CD4-positive, CD25-positive, alpha-beta regulatory T cell (primary cell): Measurements from ENCODE around the gene MYO5B. TPM values are rescaled to one million over a fixed set of nuclear protein-coding genes. Genes with fewer than 3 reads are reported as not detected.

ENCODE experiments used
- ATAC-seq, 2 donors: fragments of 150-1000 bp; cut with Tn5 transposase; one replicate each; pipeline ENCODE4 v1.10.0; 2021; ENCODE audit warnings: low read depth in 2 of 2, moderate number of reproducible peaks in 2 of 2, moderate library complexity in 1 of 2
- DNase-seq, 3 donors: peaks; one replicate each; pipeline versions ENCODE4 v3.0.0 to v3.0.0-alpha.2; 2012 to 2022; ENCODE audit warnings: mixed read lengths in 1 of 3
- H3K27ac ChIP-seq: one replicate; pipeline ENCODE4 v1.7.0; 2013; ENCODE audit warnings: mild to moderate bottlenecking, low read length; ENCODE audit not compliant: insufficient read depth, poor library complexity, severe bottlenecking
- H3K27me3 ChIP-seq: one replicate; pipeline ENCODE4 v1.7.0; 2013; ENCODE audit warnings: low read length; ENCODE audit not compliant: control insufficient read depth, insufficient read depth
- H3K36me3 ChIP-seq: one replicate; pipeline ENCODE4 v1.7.0; 2013; ENCODE audit warnings: mild to moderate bottlenecking, low read length, moderate library complexity; ENCODE audit not compliant: control insufficient read depth, insufficient read depth
- H3K4me1 ChIP-seq: 2 replicates; pipeline ENCODE4 v1.7.0; 2013; ENCODE audit warnings: mild to moderate bottlenecking, low read length; ENCODE audit not compliant: insufficient read depth, control insufficient read depth, poor library complexity, severe bottlenecking
- H3K4me3 ChIP-seq: one replicate; pipeline ENCODE4 v1.7.0; 2013; ENCODE audit warnings: low read depth, mild to moderate bottlenecking, low read length, moderate library complexity
- H3K9me3 ChIP-seq, 2 experiments: 1 replicate in 1 of 2; 2 replicates in 1 of 2; pipeline ENCODE4 v1.7.0; 2013; ENCODE audit warnings: low read length in 2 of 2, mild to moderate bottlenecking in 1 of 2, moderate library complexity in 1 of 2; ENCODE audit not compliant: control insufficient read depth in 2 of 2
- H3K27ac Mint-ChIP-seq, 3 donors: one replicate each; pipeline ENCODE4 v1.8.0; 2020 to 2022; ENCODE audit warnings: mild to moderate bottlenecking in 3 of 3, mixed read lengths in 3 of 3, moderate library complexity in 2 of 3
- H3K27me3 Mint-ChIP-seq: one replicate; pipeline ENCODE4 v1.8.0; 2022; ENCODE audit warnings: mild to moderate bottlenecking, mixed read lengths
- H3K36me3 Mint-ChIP-seq: one replicate; pipeline ENCODE4 v1.8.0; 2020; ENCODE audit warnings: mixed read lengths
- H3K4me1 Mint-ChIP-seq, 4 donors: one replicate each; pipeline ENCODE4 v1.8.0; 2020 to 2022; ENCODE audit warnings: mixed read lengths in 4 of 4, mild to moderate bottlenecking in 1 of 4
- H3K4me3 Mint-ChIP-seq, 4 donors: one replicate each; pipeline ENCODE4 v1.8.0; 2020 to 2022; ENCODE audit warnings: mild to moderate bottlenecking in 4 of 4, mixed read lengths in 4 of 4, moderate library complexity in 3 of 4
- H3K9me3 Mint-ChIP-seq, 7 donors: one replicate each; pipeline ENCODE4 v1.8.0; 2020 to 2022; ENCODE audit warnings: mixed read lengths in 7 of 7, mild to moderate bottlenecking in 3 of 7, moderate library complexity in 2 of 7
- polyA plus RNA-seq, 4 donors: library from polyadenylated mRNA; unstranded; fragments of 300-500 nt; fragmentation: Illumina TruSeq; gene quantifications; one replicate each; pipeline ENCODE4 v1.2.3, GENCODE V29; 2021
- total RNA-seq: library from RNA; stranded (reverse); gene quantifications from one replicate; pipeline ENCODE4 v1.2.3, GENCODE V29; 2022

Gene MYO5B
- total and polyA plus RNA-seq, 5 donors from 2014 or later = 0.02 to 0.03 TPM; not detected in 3

DNA sequence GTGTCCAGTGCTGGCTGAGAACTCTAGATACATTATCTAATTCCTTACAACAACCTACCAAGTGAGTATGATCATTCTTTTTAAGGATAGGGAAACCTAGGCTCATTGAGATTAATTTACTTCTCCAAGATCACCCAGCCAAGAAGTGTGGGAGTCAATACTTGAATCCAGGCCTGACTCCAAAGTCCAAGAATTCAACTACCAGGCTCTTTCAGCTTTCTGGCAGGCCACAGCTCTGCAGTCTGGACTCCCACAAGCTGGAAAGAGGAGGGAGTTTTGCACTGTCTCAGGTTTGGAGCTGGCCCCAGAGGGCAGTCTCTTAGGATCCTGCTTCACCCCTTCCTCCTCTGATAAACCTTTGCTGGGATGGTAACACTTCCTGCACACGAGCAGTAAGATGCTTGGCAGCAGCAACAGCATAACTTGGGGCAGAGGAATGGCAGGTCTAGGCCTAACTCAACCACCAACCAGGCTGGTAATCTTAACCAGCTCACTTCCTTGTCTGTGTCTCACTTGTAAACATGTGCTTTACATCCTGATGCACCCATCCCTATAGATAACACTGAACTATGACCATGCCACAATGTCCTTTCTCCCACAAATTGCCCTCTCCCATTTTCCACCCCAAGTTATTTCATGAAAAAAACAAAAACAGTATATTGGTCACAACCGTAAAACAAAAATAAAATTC is 270.5 kb downstream of the MYO5B start:
- no peaks in the 10 kb centered on the region for H3K36me3 ChIP-seq
- peaks cover 43% of the 10 kb centered on the region for H3K27me3 Mint-ChIP-seq
- no peaks in the 10 kb centered on the region for H3K4me1 ChIP-seq

DNA sequence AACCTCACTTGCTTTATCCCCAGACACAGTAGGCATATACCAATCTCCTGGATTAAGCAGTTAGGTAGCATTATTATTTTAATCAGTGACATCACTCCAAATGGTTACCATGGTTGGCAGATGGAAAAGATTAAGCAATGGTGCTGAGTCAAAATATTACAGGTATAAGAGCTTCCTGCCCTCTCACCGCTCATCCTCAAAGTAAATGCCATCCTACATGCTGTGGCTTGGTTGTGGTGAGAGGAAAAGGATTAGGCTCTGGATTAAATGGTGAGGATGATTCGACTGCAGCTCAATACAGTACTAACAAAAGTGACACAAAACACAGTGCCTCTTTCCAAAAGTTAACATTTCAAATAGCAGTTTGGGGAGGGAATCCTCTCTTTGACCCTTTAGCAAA is 272.7 kb downstream of the MYO5B start:
- no peaks in the 10 kb centered on the region for H3K4me1 ChIP-seq
- Mint-ChIP-seq H3K36me3 (no peaks in the 10 kb centered on the region), H3K9me3 (peaks cover 0 to 4% (median 0%) of the 10 kb centered on the region in 7 donors), H3K4me3 (no peak overlapping the region), H3K4me1 (no peaks in the 10 kb centered on the region), H3K27ac (no peak overlapping the region), H3K27me3 (peaks cover 43% of the 10 kb centered on the region)
- ATAC-seq = no peak
- H3K27me3 ChIP-seq = peaks cover 28% of the 10 kb centered on the region
- H3K27ac ChIP-seq = no peak overlapping the region
- H3K9me3 ChIP-seq = no peaks in the 10 kb centered on the region
- no peak overlapping the region for H3K4me3 ChIP-seq
- no peak for DNase-seq
- H3K36me3 ChIP-seq = no peaks in the 10 kb centered on the region

More for the DNA sequence above, 270.5 kb downstream of the MYO5B start:
- no peak for DNase-seq
- Histone ChIP-seq H3K9me3 (no peaks in the 10 kb centered on the region), H3K27ac (no peak overlapping the region), H3K27me3 (peaks cover 21% of the 10 kb centered on the region), H3K4me3 (no peak overlapping the region)
- H3K27ac Mint-ChIP-seq = no peak overlapping the region
- H3K4me1 Mint-ChIP-seq = no peaks in the 10 kb centered on the region
- no peaks in the 10 kb centered on the region for H3K36me3 Mint-ChIP-seq
- no peak for ATAC-seq
- H3K9me3 Mint-ChIP-seq = peaks cover 0 to 2% (median 0%) of the 10 kb centered on the region in 7 donors
- no peak overlapping the region for H3K4me3 Mint-ChIP-seq

DNA sequence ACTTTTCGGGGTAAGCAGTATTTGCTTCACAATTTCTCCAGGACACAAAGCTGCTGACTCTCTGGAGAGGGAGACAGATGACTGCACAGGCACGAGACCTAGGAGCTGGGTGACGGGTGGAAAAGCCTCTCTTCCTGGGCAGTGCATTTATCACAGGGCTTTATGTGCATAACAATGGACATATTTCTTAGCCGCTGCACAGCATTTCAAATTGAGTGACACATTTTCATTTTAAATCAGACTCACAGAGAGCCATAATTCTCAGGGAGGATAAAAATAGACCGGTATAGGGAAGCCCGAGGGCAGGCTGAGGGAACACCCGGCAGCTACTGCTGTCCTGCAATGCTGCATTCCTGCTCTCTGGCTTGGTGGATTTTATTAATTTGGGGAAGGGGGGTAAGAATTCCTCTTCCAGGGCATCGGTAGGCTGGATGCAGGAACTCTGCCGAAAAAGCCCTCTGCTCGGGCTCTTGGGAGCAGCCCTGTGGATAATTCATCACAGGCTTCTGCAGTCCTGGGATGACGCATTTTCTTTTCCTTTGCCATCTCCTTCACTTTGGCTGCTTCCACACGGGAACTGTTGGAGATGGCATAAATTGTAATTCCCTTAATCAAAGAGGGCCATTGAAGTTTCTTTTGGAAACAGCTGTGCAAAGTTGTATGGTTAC is 273.5 kb downstream of the MYO5B start:
- Mint-ChIP-seq H3K36me3 (no peaks in the 10 kb centered on the region), H3K4me3 (no peak overlapping the region), H3K4me1 (no peaks in the 10 kb centered on the region), H3K27me3 (peaks cover 46% of the 10 kb centered on the region), H3K9me3 (peaks cover 0 to 2% (median 0%) of the 10 kb centered on the region in 7 donors), H3K27ac (no peak overlapping the region)
- Histone ChIP-seq H3K9me3 (no peaks in the 10 kb centered on the region), H3K27ac (no peak overlapping the region), H3K4me3 (no peak overlapping the region), H3K27me3 (peaks cover 27% of the 10 kb centered on the region), H3K4me1 (no peaks in the 10 kb centered on the region), H3K36me3 (no peaks in the 10 kb centered on the region)
- no peak for DNase-seq
- no peak for ATAC-seq

DNA sequence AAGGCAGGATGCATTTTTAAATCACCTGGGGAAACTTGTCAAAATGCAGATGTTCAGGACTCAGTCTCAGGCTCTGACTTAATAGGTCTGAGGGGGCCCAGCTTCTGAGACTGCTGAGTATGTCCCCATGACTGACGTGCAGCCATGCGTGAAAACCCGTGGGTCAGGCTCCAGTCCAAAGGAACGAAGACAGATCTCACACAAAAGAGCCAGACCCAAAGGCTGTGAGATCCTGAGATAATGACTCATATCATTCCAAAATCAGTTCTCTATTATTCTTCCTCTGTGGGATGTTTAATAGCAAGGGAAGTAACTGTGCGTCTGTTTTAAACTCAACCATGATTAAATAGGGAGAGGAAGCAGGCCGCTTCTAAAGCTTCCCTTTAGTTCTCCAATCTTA is 274.2 kb downstream of the MYO5B start:
- peaks cover 46% of the 10 kb centered on the region for H3K27me3 Mint-ChIP-seq
- H3K4me1 ChIP-seq = no peaks in the 10 kb centered on the region
- H3K36me3 Mint-ChIP-seq = no peaks in the 10 kb centered on the region
- H3K4me1 Mint-ChIP-seq = no peaks in the 10 kb centered on the region
- no peak overlapping the region for H3K4me3 ChIP-seq
- no peak overlapping the region for H3K4me3 Mint-ChIP-seq
- no peaks in the 10 kb centered on the region for H3K9me3 ChIP-seq
- no peak overlapping the region for H3K27ac ChIP-seq
- DNase-seq (no peak), ATAC-seq (no peak)
- no peaks in the 10 kb centered on the region for H3K36me3 ChIP-seq
- no peak overlapping the region for H3K27ac Mint-ChIP-seq
- H3K9me3 Mint-ChIP-seq = peaks cover 0 to 2% (median 0%) of the 10 kb centered on the region in 7 donors
- peaks cover 24% of the 10 kb centered on the region for H3K27me3 ChIP-seq

DNA sequence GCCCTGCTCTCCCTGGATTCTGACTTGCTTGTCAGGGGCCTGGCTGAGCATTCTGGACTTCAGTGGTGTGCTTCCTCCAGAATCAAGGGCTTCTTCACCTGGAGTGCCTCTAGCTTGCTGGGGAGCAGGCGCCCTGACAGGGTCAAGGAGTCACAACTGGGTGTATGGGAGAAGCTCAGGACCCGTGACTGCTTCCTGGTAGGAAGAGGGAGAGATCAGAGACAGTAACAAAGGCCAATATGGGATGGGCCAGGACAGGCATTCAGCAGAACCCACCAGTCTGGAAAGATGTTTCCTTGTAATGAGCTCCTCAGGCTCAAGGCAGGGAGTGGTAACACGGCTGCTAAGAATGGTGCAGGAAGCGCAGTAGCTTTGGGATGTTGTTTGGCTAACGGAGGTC is 277.2 kb downstream of the MYO5B start:
- Histone ChIP-seq H3K27me3 (peaks cover 24% of the 10 kb centered on the region), H3K9me3 (no peaks in the 10 kb centered on the region), H3K36me3 (no peaks in the 10 kb centered on the region), H3K4me3 (no peak overlapping the region), H3K4me1 (no peaks in the 10 kb centered on the region), H3K27ac (no peak overlapping the region)
- no peaks in the 10 kb centered on the region for H3K4me1 Mint-ChIP-seq
- H3K27ac Mint-ChIP-seq = no peak overlapping the region
- H3K27me3 Mint-ChIP-seq = peaks cover 36% of the 10 kb centered on the region
- H3K9me3 Mint-ChIP-seq = peaks cover 0 to 3% (median 0%) of the 10 kb centered on the region in 7 donors
- ATAC-seq (no peak), DNase-seq (no peak)
- no peak overlapping the region for H3K4me3 Mint-ChIP-seq
- H3K36me3 Mint-ChIP-seq = no peaks in the 10 kb centered on the region

DNA sequence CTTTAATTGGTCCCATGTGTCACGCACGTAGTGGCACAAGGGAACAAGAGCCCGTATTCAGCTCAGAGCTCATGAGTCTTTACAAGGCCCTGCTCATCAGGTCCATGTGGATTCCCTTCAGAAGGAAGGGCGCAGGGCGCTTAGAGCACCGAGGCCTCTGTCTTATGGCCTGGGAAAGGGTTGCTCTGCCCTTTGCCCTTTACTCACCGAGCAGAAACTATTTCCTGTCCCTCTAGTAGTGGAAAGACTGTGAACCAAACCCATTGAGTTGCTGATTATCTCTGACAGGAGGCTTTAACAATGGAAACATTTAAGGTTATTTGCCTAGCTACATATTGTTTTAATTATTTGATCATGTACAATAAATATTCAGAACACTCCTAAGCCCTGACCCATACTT is 279.6 kb downstream of the MYO5B start:
- H3K9me3 ChIP-seq = no peaks in the 10 kb centered on the region
- no peak for ATAC-seq
- H3K36me3 Mint-ChIP-seq = no peaks in the 10 kb centered on the region
- peaks cover 22% of the 10 kb centered on the region for H3K27me3 Mint-ChIP-seq
- H3K27ac ChIP-seq = no peak overlapping the region
- DNase-seq = no peak
- H3K4me1 Mint-ChIP-seq = no peaks in the 10 kb centered on the region
- no peak overlapping the region for H3K27ac Mint-ChIP-seq
- peaks cover 14% of the 10 kb centered on the region for H3K27me3 ChIP-seq
- peaks cover 0 to 5% (median 0%) of the 10 kb centered on the region in 7 donors for H3K9me3 Mint-ChIP-seq
- H3K4me3 Mint-ChIP-seq = no peak overlapping the region
- H3K4me3 ChIP-seq = no peak overlapping the region
- no peaks in the 10 kb centered on the region for H3K4me1 ChIP-seq
- no peaks in the 10 kb centered on the region for H3K36me3 ChIP-seq

DNA sequence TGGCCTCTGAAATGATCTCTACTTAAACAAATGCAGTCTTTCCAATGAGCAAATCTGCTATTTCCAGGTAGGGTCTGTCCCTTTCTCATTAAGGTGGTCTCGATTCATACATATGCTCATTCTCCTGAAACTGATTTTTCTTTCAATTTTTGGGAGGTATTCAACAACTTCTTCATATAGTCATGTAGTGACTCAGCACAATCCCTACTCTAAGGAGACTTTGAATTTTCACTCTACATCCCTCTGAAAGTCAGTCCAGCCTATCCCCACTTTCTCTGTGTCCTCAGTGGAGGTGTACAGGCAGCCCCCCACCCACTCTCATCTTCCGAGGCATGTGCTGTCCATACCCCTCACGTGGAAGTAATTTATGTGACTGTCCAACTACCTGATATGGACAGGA is 281.7 kb downstream of the MYO5B start:
- Histone ChIP-seq H3K36me3 (no peaks in the 10 kb centered on the region), H3K27ac (no peak overlapping the region), H3K9me3 (no peaks in the 10 kb centered on the region), H3K4me1 (no peaks in the 10 kb centered on the region), H3K4me3 (no peak overlapping the region), H3K27me3 (peaks cover 4% of the 10 kb centered on the region)
- Mint-ChIP-seq H3K4me1 (no peaks in the 10 kb centered on the region), H3K27ac (no peak overlapping the region), H3K36me3 (no peaks in the 10 kb centered on the region), H3K4me3 (no peak overlapping the region), H3K27me3 (peaks cover 13% of the 10 kb centered on the region), H3K9me3 (peaks cover 0 to 5% (median 0%) of the 10 kb centered on the region in 7 donors)
- no peak for DNase-seq
- ATAC-seq = no peak

DNA sequence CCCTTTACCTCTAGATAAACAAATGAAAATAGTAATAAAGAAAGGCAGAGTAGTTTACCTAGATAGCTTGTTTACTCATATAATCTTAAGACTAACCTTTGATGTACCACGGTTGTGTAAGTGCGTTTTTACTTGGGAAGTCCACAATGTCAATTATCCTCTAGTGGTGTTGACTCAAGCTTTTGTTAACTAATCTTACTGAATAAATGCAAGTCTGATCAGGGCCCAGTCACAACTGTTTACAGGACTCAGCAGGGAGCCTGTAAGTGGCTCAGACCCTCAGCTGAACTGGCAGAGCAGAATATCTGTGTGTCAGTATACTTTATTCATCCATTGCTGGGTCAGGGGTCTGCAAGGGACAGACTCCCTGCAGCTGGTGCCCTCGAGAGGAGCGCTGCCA is 283.5 kb downstream of the MYO5B start:
- H3K4me3 Mint-ChIP-seq = no peak overlapping the region
- no peak overlapping the region for H3K27ac Mint-ChIP-seq

More for the DNA sequence above, 283.5 kb downstream of the MYO5B start:
- no peak overlapping the region for H3K27ac ChIP-seq
- no peaks in the 10 kb centered on the region for H3K4me1 ChIP-seq
- ATAC-seq (no peak), DNase-seq (no peak)
- H3K27me3 Mint-ChIP-seq = peaks cover 8% of the 10 kb centered on the region
- no peaks in the 10 kb centered on the region for H3K9me3 ChIP-seq
- no peaks in the 10 kb centered on the region for H3K36me3 ChIP-seq
- peaks cover 0 to 5% (median 0%) of the 10 kb centered on the region in 7 donors for H3K9me3 Mint-ChIP-seq
- H3K36me3 Mint-ChIP-seq = no peaks in the 10 kb centered on the region
- no peak overlapping the region for H3K4me3 ChIP-seq
- H3K27me3 ChIP-seq = no peaks in the 10 kb centered on the region
- no peaks in the 10 kb centered on the region for H3K4me1 Mint-ChIP-seq
